Fibroblast of villous mesenchyme (primary cell): ENCODE measurements around the gene CADPS. TPM values are rescaled to one million over a fixed set of nuclear protein-coding genes. Genes with fewer than 3 reads are reported as not detected.

Experiments
- DNase-seq: peaks from one replicate; pipeline ENCODE4 v3.0.0-alpha.2; 2010; ENCODE audit warnings: low read depth
- H3K4me3 ChIP-seq: 2 replicates; pipeline ENCODE4 v1.5.1; 2011; ENCODE audit warnings: low read depth, mild to moderate bottlenecking, low read length
- total RNA-seq: library from RNA; depleted of rRNA; stranded (reverse); fragments of >200 nt; gene quantifications from 2 replicates; pipeline ENCODE4 v1.2.3, GENCODE V29; 2012
- TF ChIP-seq, protein P1 (sequence below): IDR thresholded peaks from 2 replicates; pipeline ENCODE4 v1.5.1; 2012; ENCODE audit warnings: low read depth, mild to moderate bottlenecking, low read length; ENCODE audit not compliant: insufficient read depth

Gene CADPS
- total RNA-seq, 1 donor, result not detected

DNA sequence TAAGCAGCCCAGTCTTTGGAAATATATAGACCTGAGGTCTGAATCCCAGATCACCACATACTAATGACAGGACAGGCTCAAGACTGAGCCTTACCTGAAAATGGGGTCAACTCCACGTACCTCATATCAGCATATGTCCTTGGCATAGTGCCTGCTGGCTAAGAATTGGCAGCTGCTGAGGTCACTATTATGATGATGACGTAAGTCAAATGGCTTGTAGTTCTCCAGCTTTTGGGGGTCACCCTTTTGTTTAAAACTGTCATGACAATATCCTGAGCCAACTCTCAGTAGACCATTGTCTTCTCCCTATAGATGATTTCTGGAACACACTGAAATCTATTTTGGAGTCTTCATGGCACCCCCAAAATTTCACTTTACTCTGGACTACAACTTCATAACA is 16.8 kb upstream of the CADPS start:
- TF ChIP-seq, protein P1, sequence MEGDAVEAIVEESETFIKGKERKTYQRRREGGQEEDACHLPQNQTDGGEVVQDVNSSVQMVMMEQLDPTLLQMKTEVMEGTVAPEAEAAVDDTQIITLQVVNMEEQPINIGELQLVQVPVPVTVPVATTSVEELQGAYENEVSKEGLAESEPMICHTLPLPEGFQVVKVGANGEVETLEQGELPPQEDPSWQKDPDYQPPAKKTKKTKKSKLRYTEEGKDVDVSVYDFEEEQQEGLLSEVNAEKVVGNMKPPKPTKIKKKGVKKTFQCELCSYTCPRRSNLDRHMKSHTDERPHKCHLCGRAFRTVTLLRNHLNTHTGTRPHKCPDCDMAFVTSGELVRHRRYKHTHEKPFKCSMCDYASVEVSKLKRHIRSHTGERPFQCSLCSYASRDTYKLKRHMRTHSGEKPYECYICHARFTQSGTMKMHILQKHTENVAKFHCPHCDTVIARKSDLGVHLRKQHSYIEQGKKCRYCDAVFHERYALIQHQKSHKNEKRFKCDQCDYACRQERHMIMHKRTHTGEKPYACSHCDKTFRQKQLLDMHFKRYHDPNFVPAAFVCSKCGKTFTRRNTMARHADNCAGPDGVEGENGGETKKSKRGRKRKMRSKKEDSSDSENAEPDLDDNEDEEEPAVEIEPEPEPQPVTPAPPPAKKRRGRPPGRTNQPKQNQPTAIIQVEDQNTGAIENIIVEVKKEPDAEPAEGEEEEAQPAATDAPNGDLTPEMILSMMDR, result no peak
- DNase-seq, result no peak
- no peak overlapping the region for H3K4me3 ChIP-seq

DNA sequence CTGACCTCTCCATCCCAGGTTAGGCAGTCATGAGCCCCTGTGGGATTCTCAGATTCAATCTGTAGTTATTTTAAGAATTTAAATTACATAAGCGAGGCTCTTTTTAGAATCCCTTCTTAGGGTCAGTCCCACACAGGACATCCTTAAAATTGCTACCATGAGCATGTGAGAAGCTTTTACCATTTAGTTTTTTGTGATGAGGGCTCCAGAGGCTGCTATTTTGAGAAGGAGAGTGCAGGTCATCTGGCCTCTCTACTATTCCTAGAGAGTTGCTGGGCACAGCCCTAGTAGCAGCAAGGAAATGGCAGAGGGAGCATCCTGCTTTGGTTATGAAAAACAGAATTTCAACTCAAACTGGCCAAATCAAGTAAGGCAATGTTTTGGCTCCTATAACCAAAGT is 13.6 kb upstream of the CADPS start:
- H3K4me3 ChIP-seq, result no peak overlapping the region
- no peak for DNase-seq
- TF ChIP-seq, protein P1, result no peak

DNA sequence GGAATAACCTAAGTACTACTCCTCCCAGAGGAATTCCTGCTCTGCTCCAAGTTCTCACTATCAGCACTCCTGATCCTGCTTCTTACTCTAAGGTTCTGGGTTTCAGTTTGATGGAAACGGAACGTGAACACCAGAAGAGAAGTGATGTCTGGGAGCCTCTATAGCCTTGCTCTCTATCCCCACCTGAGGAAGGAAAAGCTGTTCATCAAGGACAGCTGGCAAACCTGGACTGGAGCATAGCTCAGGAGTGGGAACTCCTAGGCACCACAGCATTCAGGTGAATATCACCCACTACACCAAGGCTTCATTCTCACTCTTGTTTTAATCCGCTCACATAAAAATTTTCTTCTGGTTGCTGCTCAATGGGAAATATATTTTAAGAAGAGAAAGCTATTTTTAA is 13.0 kb upstream of the CADPS start:
- TF ChIP-seq, protein P1, result no peak
- DNase-seq, result no peak
- H3K4me3 ChIP-seq, result no peak overlapping the region

DNA sequence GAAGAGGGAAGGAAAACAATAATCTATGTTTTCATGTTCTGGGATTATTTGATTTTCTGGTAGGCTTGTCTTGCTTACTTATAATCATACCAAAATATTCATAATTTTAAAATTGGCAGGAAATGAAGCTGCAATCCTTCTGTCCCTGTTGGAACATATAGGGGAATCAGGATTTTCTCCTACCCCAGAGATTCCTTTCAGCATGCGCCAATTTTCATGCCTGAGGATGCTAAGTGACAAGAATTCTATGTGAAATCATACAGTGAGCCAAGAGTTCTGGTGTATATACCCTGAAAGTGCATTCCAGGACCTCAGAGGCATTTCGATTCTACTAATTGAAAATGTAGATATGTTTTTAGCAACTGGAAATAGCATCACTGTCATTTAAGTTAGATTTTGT is 9.9 kb upstream of the CADPS start:
- TF ChIP-seq, protein P1, result no peak
- H3K4me3 ChIP-seq, result no peak overlapping the region
- DNase-seq, result no peak

DNA sequence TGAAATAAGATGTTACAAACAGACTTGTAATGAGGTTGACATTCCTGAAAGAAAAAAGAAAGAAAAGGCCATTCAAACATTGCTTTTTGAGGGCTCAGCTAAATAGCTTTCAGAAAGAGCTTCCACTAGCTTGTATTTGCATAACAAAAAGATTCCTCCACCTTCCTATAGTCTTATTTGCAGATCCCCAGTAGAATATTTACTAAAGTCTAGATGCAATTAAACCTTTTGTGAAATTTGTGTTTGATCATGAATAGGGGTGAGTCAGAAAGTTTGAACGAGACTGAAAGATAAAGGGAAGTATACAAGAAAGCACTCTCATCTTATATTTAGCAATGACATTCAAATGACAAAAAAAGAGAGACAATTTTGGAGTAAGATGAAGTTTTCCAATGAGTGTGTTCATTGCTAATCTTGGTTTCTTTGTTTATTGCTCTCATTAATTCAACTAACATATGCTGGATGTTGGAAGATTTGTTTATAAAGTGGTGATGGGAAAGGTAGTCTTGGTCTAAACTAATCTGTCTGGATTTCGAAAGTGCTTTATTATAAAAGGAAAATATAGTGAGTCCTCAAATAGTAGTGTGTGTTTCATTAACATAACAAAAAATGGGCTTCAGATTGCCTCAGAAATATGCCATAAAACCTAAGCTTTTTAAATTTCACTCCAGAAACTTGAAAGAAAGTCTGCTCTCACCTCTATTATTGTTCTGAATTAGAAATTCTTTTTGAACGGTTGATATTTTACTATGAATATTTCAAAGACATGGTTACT is 9.1 kb upstream of the CADPS start:
- no peak for DNase-seq
- TF ChIP-seq, protein P1, result no peak
- H3K4me3 ChIP-seq, result no peak overlapping the region

DNA sequence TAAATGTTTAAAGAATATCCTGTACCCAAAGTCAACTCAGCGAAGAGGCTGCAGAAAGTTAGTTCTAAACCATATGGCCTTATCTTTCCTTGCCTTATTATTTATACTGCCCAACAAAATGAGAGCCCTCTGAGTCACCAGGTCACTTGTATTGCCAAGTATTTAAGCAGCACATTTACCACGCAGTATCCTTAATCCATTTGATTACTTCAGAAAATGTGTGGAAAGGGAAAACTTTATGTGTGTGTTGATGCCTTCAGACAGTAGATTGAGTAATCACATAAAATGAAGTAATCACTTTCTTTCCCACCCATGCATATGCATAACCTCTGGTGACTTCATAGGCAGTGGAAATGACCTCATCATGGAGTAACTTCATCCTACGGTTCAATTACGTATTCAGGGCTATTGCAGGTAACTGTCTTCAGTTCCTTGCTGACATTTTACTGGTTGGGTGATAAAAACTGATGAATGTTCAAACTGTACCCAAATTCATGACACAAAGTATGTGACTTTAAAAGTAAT is 7.5 kb upstream of the CADPS start:
- TF ChIP-seq, protein P1, result no peak
- DNase-seq, result peak; percentile 65
- H3K4me3 ChIP-seq, result no peak overlapping the region
